ENCODE data around the gene DNAI1.
A peak's percentile ranks its signal among the peaks of the same experiment; 100 is the strongest.

Gene DNAI1

DNA sequence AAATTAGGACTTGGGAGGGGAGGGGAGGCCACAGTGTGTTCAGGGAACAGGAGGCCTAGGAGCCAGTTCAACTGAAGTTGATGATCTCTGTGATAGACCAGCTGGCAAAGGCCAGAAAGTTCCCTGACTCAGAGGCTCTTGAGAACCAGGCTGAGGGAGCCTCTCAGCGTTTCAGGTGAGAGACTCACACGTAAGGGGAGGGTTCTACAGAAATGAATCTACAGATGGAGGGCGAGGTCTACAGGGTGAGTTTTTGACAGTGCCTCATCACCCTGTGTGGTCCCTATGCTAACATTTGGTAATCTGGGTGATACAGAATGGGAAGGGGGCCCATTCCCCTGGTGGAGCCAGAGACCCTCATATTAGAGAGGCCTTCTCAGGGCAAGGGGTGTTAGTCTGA, 32.2 kb downstream of the DNAI1 start:
- no peak for DNase-seq (ENCODE audit: low read depth in 2 of 2)

DNA sequence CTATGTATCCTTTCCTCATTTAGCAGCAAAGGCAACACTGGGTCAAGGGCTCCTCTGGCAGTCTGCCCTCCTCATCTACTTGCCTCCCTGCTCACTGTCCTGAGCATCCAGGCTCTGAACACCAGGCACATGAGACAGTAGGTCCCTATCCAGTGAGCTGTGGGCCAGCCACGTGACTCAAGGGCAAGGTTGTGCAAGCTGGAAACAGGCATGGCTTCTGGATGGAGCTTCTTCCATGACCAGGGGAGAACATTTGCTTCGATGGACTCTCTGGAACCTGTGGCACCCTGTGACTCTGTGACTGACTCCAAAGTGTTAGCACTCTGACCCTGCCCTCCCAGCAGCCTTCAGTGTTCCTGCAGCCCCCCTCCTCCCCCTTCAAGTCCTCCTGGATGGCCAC, 33.0 kb downstream of the DNAI1 start:
- no peak for DNase-seq (ENCODE audit: low read depth in 2 of 2)

DNA sequence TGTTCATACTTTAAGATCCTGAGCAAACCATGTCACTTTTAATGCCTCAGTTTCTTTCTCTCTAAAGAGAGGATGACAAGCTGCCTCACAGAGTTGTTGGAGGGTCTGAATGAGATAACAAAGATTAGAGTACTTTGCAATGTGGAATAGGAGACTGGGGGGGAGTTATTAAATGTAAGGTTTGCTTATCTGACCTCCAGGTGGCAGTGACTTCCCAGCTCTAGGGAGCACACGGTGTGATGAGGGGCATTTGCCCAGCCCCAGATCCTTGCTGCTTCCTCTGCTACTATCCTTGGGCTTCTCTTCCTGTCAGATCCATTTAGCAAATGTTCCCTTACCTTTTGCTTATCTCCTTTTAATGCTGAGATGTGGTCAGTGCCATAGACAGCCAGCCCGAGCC, 33.4 kb downstream of the DNAI1 start:
- DNase-seq (ENCODE audit: low read depth in 2 of 2), result no peak

DNA sequence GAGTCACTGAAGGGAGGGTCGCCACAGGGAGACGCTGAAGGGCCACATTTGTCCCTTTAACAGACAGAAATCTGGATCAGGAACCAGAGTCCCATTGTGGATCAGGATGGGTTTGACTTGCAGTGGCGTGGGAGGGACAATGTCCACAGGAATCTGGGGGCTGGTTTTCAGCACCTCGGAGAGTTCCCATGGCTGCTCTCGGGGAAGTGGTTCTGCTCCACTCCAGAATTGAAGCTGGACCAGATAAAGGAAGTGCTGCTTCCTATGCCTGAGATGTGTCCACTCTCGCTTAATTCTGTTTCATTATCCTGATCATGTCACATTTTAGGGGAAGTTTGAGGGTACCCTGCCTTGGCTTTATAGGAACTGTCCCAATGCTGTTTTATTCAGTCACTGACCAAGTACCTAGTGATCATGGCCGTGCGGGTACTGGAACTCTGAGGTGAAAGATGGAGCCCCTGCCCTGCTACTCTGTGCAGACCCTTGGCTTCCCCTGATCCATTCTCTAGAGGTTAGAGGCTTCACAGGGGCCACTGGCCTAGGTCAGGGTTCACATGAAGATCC, 35.4 kb downstream of the DNAI1 start:
- peak in 1 of 2 donors; percentile 3 for DNase-seq (ENCODE audit: low read depth in 2 of 2)

DNA sequence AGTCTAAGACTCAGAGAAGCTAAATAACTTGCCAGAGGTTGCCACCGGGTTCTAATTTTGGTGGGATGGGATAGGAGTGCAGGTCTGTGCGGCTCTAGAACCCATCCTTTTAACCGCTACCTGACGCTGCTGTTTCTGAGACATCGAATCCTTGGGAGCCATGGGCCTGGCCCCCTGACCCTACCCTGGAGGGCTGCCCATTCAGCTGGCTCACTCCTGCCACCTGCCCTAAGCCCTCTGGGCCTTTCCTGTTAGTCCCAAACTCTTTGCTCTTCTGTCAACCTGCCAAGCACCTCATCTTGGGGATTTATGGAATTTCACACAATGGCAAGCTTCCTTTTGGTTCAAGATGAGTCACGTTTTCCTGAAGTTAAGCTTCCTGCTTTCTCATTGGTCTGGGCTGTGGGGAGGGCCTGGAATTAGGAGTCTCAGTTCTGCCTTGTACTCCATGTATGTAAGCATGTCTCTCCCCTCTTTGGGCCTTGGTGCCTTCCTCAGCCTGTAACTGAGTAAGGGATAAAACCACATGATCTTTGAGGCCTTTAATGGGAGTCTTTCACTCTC, 37.6 kb downstream of the DNAI1 start:
- DNase-seq (ENCODE audit: low read depth in 2 of 2), result no peak

DNA sequence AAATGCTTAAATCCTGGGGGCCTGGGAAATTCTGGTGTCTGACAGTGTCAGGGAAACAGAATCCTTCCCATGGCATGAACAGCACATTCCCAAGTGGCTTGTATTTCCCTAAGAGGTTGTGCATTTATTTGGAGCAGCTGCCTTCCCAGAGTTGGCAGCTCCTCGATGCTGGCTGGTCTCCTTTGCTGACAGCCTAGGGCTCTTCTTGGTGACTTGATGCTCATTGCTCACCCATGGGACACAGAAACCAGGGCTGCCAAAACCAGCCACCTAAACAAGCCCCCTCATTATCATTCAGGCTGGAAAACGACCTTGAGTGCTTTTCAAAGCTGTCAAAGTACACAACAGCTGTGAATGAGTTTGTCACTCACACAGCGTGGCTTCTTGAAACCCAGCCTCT, 39.9 kb downstream of the DNAI1 start:
- no peak for DNase-seq (ENCODE audit: low read depth in 2 of 2)

DNA sequence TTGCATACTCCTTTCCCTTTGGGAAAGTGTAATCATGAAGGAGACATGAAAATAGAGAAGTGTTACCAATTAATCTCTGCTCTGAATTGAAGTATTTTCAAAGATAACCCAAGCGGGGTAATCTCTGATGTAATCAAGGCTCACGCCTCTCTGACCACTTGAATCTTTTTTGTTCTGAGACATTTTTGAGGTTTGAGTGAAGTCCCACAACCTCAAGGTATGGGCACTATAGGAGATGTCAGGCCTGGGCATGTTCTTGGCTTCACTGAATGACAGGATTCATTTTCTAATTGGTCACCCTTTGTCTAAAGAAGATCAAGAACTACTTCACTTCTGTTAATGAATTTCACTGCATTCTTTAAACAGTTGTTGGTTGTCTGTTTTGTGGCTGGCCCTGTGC, 40.5 kb downstream of the DNAI1 start:
- DNase-seq (ENCODE audit: low read depth in 2 of 2), result no peak

DNA sequence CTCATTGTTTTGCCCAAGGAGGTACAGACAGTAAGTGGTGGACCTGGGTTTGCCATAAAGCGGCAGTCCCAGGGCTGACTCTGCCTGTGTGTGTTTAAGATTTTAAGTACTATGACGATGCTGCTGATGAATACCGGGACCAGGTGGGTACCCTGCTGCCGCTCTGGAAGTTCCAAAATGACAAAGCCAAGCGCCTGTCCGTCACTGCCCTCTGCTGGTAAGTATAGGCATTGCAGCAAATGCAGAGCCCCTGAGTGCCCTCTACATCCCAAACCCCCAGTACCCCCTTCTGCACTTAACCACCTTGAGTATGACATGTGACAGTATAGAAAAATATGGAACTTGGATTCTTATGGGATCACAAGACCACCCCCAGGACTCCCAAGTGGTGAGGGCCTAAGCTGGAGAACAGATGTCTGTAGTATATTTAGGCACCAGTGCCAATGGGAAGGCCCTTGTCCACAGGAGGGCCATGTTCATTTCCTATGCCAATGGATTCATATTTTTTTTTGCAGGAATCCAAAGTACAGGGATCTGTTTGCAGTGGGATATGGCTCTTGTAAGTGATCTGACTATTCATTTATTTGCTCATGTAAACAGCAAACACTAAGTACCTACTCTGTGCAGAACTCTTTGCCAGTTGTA, 42.1 kb downstream of the DNAI1 start:
- DNase-seq (ENCODE audit: low read depth in 2 of 2), result peak; percentile 47 to 69

DNA sequence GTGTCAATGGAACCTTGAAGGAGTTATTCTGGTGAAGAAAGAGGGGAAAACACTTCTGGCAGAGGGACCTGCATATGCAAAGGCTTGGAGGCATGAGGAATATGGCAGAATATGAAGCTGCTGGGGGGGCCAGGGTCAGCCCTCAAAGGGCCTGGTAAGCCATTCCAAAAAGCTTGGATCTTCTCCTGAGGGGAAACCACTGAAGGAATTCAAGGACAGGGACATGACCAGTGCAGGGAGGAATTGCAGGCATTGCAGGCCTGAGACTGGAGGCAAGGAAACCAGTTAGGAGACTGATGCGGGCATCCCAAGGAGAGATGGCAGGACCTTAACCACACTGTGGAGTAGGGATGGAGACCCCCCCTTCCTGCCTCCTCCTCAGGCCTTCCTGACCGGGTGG, 42.8 kb downstream of the DNAI1 start:
- no peak for DNase-seq (ENCODE audit: low read depth in 2 of 2)

DNA sequence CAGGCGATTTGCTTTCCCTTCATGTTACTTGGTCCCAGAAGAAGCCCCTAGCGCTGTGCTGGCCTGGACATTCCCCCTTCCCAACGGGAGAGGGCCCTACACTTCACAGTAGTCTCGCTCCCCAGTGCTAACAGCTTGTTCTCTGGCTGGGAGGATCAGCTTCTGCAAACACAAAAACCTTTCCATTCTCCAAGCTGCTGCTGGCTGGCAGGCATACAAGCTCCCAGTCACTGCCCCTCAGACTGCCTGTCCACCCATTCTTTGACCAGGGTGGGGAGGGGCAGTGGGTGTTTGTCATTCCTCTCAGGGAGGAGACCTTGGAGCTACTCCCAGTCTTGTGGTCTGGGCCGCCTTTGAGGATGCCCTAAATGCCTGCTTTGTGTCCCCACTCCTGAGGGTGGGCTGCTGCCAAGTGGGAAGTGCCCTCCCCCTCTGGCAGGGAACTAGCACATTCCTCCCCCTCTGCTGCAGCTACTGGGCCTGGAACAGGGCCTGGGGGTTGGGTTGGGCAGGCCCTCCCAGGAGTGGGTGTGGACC, 43.4 kb downstream of the DNAI1 start:
- DNase-seq (ENCODE audit: low read depth in 2 of 2), result no peak

DNA sequence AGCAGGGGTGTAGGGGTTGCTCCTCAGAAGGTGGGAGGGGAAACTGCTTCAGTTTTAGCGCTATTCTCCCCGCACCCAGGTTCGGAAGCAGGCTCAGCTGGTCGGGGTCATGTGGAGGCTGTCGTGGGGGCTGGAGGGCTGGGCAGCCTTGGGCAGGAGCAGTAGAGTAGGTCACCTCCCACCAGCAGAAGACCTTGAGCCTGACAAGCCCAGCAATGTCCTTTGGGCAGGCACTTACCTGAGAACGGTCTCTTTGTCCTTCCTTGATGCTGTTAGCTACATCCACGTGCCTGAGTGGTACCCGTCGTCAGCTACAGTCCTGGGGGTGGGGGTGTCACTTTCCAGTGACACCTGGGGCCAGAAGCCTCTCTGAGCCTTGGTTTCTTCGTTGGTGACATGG, 43.9 kb downstream of the DNAI1 start:
- no peak for DNase-seq (ENCODE audit: low read depth in 2 of 2)

DNA sequence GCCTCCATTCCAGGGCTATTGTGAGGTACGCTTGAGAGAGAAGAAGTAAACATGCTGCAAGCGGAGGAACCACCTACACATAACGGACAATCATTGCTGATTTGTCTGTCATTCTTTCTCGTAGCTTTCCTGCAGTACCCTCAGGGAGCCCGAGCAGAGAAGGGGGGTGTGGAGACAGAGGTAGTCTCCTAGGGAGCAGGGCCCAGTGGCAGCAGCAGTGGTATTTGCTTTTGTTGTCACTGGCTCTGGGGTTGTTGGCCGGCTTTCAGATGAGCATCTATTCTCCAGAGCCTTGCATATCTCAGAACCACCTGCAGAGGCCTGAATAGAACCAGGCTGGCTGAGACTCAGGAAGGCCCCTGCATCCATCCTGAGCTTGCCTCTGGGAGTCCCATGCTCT, 44.3 kb downstream of the DNAI1 start:
- DNase-seq (ENCODE audit: low read depth in 2 of 2), result no peak

DNA sequence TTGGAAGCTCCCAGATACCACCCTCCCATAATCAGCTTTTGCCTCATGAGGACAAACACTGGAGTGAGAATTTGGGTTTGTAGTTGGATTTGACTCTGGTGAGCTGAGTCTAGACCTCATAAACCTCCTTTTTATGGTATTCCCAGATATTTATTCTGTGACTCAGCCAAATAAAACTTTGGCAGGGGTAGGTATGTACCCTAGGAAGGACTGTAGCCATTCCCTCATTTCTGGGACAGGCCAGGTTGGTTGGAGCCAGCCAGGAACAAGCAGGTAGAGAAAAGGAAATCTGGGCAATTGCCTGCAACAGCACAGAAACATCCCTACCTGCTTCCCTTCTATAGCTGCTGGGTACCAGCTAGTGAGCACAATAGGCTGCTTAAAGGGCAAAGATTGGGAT, 44.8 kb downstream of the DNAI1 start:
- DNase-seq (ENCODE audit: low read depth in 2 of 2), result no peak

DNA sequence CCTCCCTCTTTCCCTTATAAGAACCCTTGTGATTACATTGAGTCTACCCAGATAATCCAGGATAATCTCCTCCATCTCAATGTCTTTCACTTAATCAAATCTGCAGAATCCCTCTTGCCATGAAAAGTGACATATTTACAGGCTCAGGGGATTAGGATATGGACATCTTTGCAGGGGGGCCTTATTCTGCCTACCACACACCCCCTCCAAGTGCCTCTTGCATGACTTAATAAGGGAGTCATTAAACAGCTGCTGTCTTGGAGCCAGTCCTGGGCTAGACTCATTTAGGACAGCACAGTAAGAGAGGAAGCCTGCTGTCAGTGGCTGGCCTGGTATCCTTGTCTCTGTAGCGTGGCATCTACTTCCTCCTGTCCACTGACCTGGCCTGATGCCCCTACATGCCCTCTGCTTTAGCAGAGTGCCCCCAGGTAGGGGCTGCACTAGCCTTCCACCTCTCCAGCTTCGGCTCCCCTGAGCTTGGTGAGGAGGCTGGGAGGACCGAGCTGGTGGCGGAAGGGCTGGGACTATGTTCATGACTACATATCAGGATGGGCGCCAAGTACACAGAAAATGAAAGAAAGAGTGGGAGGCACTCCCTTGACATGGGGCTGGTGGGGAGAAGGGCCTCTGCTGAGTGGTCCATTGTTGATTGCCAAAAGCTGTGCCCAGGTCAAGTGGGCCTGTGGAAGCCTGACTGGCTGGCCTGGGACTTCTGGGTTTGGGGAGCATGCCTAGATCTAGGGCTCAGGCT, 46.9 kb downstream of the DNAI1 start:
- no peak for DNase-seq (ENCODE audit: low read depth in 2 of 2)

DNA sequence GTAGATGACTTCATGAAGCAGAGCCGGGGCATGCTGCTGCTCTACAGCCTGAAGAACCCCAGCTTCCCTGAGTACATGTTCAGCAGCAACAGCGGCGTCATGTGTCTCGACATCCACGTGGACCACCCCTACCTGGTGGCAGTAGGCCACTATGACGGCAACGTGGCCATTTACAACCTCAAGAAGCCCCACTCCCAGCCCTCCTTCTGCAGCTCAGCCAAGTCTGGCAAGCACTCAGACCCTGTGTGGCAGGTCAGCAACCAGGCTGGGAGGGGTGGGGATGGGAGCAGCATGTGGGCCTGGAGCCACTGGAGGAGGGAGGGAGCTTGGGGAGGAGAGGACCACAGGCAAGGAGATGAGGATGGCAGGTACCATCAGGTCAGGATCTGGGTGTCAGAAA, 48.0 kb downstream of the DNAI1 start:
- no peak for DNase-seq (ENCODE audit: low read depth in 2 of 2)

DNA sequence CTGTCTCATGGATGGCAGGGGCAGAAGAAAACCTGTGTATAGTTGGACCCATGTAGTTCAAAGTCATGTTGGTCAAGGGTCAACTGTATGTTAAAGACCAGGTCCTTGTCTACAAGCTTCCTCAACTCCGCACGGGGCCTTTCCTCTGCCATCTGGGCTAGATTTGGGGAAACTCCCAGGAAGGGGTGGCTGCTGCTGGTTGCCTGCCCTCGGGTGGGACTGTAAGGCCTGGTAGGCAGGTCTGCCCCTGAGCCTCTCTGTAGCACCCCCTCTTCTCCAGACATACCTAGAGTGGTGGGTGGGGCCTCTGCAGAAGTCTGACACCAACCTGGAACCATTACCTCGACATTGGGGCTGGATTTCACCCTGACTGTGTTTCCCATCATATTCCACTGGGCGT, 49.0 kb downstream of the DNAI1 start:
- no peak for DNase-seq (ENCODE audit: low read depth in 2 of 2)

DNA sequence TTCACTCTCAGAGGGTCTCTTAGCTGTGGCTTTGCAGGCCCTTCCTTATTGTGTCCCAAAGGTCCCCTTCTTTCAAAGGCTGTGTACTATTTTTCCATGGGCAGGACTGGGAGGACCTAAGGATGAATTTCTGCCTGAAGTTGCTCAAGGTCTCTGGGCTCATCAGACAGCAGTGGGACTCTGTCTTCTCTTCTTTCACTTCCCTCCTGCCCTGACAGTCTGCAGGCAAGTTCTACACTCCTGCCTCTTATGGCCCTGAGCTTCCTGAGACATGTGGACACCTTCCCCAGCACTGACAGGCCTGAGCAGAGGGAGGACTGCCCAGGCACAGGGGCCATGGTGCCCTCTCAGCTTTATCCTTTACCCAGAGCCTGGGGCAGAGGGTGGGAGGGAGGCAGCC, 49.4 kb downstream of the DNAI1 start:
- DNase-seq (ENCODE audit: low read depth in 2 of 2), result no peak

DNA sequence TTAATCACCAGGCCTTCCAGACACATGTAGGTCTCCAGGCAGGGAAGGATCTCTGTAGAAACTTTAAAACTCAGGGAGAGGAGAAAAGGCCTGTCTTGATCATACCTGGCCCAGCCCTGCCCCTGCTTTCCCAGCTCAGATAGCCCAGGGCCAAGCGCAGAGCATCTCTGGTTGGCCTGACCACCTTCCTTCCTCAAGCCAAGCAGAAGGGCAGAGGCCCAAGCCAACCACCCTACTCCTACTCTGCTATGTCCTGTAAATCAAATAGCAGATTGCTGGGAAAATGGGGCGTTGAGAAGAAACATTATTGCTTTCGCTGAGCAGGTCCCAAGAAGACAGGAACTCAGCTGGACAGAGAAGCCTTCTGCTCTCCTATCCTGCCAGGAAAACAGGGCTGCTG, 49.9 kb downstream of the DNAI1 start:
- DNase-seq (ENCODE audit: low read depth in 2 of 2), result no peak

DNA sequence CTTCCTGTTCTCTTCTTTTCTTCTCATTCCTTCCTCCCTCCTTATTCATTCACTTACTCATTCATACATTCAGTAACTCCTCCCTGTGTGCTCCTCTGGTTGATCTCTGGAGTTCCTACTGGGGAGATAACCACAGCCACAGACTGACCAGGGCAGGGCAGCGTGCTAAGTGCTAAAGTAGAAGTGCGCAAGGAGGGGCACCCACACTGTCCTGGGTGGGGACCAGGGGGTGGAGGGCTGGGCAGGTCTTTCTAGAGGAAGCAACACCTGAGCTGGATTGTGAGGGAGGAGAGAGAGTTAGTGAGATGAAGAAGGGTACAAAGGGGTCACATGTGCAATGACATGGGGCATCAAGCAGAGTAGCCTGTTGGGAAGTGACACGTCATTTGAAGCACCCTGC, 50.3 kb downstream of the DNAI1 start:
- no peak for DNase-seq (ENCODE audit: low read depth in 2 of 2)

DNA sequence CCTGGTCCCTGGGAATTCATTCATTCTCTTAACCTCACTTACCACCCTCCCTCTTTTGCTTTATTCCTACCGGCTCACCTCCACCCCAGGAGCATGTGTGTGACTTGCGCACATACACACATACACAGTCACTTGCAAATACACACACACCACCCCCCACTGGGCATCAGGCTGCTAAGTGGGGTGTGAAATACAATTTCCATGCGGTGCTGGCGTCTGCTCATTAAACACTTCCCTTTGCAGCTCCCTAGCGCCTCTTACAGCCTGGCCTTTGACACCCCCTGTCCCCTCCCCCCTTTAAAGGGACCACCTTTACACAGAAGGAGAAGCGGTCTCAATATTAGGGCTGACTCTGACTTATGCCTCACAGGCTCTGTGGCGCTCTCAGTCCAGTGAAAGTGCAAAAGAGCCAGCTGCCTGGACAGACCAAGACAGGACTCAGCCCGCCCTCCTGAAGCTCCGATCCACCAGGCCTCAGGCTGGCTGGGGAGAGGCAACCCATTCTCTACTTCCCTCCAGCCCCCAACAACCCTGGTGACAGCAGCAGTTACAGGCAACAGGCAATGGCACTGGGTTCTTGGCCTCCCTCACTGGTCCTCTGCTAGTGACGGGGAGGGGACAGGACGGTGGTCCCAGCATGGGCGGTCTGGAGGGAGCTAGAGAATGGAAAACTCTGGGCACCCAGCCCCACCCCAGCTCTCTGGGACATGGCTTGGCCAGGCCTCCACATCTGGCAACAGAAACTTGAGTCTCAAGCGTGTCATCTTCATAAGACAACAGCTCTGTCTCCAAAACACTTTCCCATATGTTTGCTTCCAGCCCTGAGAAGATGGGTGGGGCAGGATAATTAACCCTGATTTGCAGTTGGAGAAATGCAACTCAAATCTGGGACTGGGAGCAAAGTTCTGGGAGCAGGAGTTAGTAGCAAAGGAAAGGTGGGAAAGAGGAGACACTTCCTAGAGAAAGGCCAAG, 52.2 kb downstream of the DNAI1 start:
- DNase-seq (ENCODE audit: low read depth in 2 of 2), result no peak

Data from stimulated activated CD8-positive, alpha-beta memory T cell treated with anti-CD3 and anti-CD28 coated beads, Interleukin-2, amount 100 ng/mL, for 48 hours (primary cell).